Caco-2 (cell line): ENCODE measurements around the gene SIK3. TPM values are rescaled to one million over a fixed set of nuclear protein-coding genes. Genes with fewer than 3 reads are reported as not detected.

Source experiments
- BruUV-seq: library from RNA; stranded (reverse); fragments of 400-500 nt; replicated peaks from 2 replicates; lab custom pipeline; 2021; lab: Mats Ljungman, UMichigan
- CTCF ChIA-PET: fragments of 300-600 bp; sonication (Branson Sonifier 250); formaldehyde crosslinking; loops from one replicate; lab custom pipeline; 2022; ENCODE audit warnings: antibody characterized with exemption; lab: Charles Lee
- POLR2A ChIA-PET: fragments of 300-600 bp; sonication (Branson Sonifier 250); formaldehyde crosslinking; loops from one replicate; lab custom pipeline; 2022; ENCODE audit warnings: antibody characterized with exemption; lab: Charles Lee
- DNase-seq, 2 experiments: peaks; one replicate each; pipeline versions ENCODE4 v3.0.0 to v3.0.0-alpha.2; 2020 to 2022
- H3K27me3 ChIP-seq: replicated peaks from 2 replicates; pipeline ENCODE4 v1.6.0; 2011; ENCODE audit warnings: low read length; ENCODE audit not compliant: control insufficient read depth, insufficient read depth
- H3K36me3 ChIP-seq: 2 replicates; pipeline ENCODE4 v1.5.1; 2011; ENCODE audit warnings: low read length; ENCODE audit not compliant: control insufficient read depth, insufficient read depth
- H3K4me1 ChIP-seq: fragments of 250-450 bp; sonication (Bioruptor Pico); 2 replicates; pipeline ENCODE4 v1.5.1; 2020; ENCODE audit warnings: mild to moderate bottlenecking
- H3K4me3 ChIP-seq: 2 replicates; pipeline ENCODE4 v1.5.1; 2011; ENCODE audit warnings: low read depth, mild to moderate bottlenecking, control low read depth, low read length
- H3K9me3 ChIP-seq: fragments of 250-450 bp; sonication (Bioruptor Pico); 2 replicates; pipeline ENCODE4 v1.5.1; 2020; ENCODE audit warnings: mild to moderate bottlenecking, moderate library complexity
- H3K27ac Mint-ChIP-seq: one replicate; pipeline ENCODE4 v1.8.0; 2022; ENCODE audit warnings: mixed read lengths; ENCODE audit not compliant: unreplicated experiment
- H3K27me3 Mint-ChIP-seq: one replicate; pipeline ENCODE4 v1.8.0; 2022; ENCODE audit warnings: mixed read lengths; ENCODE audit not compliant: insufficient read depth, unreplicated experiment
- H3K36me3 Mint-ChIP-seq: one replicate; pipeline ENCODE4 v1.8.0; 2022; ENCODE audit warnings: mild to moderate bottlenecking, mixed read lengths; ENCODE audit not compliant: insufficient read depth, unreplicated experiment
- H3K4me1 Mint-ChIP-seq: one replicate; pipeline ENCODE4 v1.8.0; 2022; ENCODE audit warnings: low read depth, mixed read lengths; ENCODE audit not compliant: unreplicated experiment
- H3K4me3 Mint-ChIP-seq: one replicate; pipeline ENCODE4 v1.8.0; 2022; ENCODE audit warnings: mild to moderate bottlenecking, moderate library complexity, mixed read lengths; ENCODE audit not compliant: unreplicated experiment
- H3K9me3 Mint-ChIP-seq: one replicate; pipeline ENCODE4 v1.8.0; 2022; ENCODE audit warnings: mixed read lengths; ENCODE audit not compliant: unreplicated experiment
- CTCF ChIP-seq, 2 experiments: fragments of 200-600 bp in 1 of 2; IDR thresholded peaks; 1 replicate in 1 of 2; 2 replicates in 1 of 2; pipeline versions ENCODE4 v1.5.1 to v1.8.0; 2011 to 2022; ENCODE audit warnings: antibody characterized with exemption in 1 of 2, control low read depth in 1 of 2, inconsistent platforms in 1 of 2, low read depth in 1 of 2, low read length in 1 of 2, mild to moderate bottlenecking in 1 of 2, moderate library complexity in 1 of 2; ENCODE audit not compliant: insufficient read depth in 1 of 2, severe bottlenecking in 1 of 2, unreplicated experiment in 1 of 2
- intact Hi-C: fragments of 100-400 bp; cut with micrococcal nuclease; formaldehyde crosslinking; loops from one replicate; pipeline ENCODE4 v1.10.0; 2022; ENCODE audit not compliant: unreplicated experiment
- total RNA-seq: library from RNA; stranded (reverse); gene quantifications from 2 replicates; pipeline ENCODE4 v1.2.3, GENCODE V29; 2022

SIK3 gene
- total RNA-seq, 1 experiment from 2014 or later: 65.7 TPM

GRCh38 chr11:116821050-116821918, 276.9 kb downstream of the SIK3 start:
- Mint-ChIP-seq H3K9me3 (no peaks in the 10 kb centered on the region), H3K4me3 (no peak overlapping the region), H3K27me3 (no peaks in the 10 kb centered on the region), H3K27ac (no peak overlapping the region), H3K36me3 (no peaks in the 10 kb centered on the region), H3K4me1 (peaks cover 25% of the 10 kb centered on the region)
- no TSS peak for BruUV-seq
- no peak for TF ChIP-seq CTCF (IDR thresholded peaks at IDR 0.05; ENCODE audit: insufficient read depth in 1 of 2, low read depth in 1 of 2, low read length in 1 of 2, severe bottlenecking in 1 of 2, unreplicated experiment in 1 of 2)
- H3K36me3 ChIP-seq: no peaks in the 10 kb centered on the region
- ChIA-PET POLR2A (interaction anchor here (0.8 to 1.3 kb wide), 2 partner anchors 8 to 357 kb away, joined by 3 read pairs; partner anchors contain the start of genes APOC3 and SIDT2), CTCF (interaction anchor here (0.5 to 0.8 kb wide), 2 partner anchors 11 to 15 kb away, joined by 4 read pairs; no protein-coding TSS in a partner anchor)
- H3K9me3 ChIP-seq: no peaks in the 10 kb centered on the region
- no peak for DNase-seq
- H3K27me3 ChIP-seq: no peaks in the 10 kb centered on the region
- H3K4me3 ChIP-seq: no peak overlapping the region
- intact Hi-C loops: no loop called here
- peaks cover 36% of the 10 kb centered on the region for H3K4me1 ChIP-seq

- ChIA-PET POLR2A (no interaction called here), CTCF (interaction anchor here (0.8 kb wide), 1 partner anchor 86 kb away, joined by 3 read pairs; no protein-coding TSS in a partner anchor)
- Mint-ChIP-seq H3K36me3 (peaks cover 6% of the 10 kb centered on the region), H3K27me3 (no peaks in the 10 kb centered on the region), H3K4me3 (no peak overlapping the region), H3K9me3 (no peaks in the 10 kb centered on the region), H3K27ac (no peak overlapping the region), H3K4me1 (peaks cover 32% of the 10 kb centered on the region)
- Histone ChIP-seq H3K27me3 (no peaks in the 10 kb centered on the region), H3K9me3 (no peaks in the 10 kb centered on the region), H3K4me3 (no peak overlapping the region), H3K36me3 (no peaks in the 10 kb centered on the region), H3K4me1 (peaks cover 36% of the 10 kb centered on the region)
- no TSS peak for BruUV-seq
- no peak for DNase-seq
- TF ChIP-seq CTCF (IDR thresholded peaks at IDR 0.05; ENCODE audit: insufficient read depth in 1 of 2, low read depth in 1 of 2, low read length in 1 of 2, severe bottlenecking in 1 of 2, unreplicated experiment in 1 of 2): no peak
- intact Hi-C loops: no loop called here
Observed at GRCh38 chr11:116819049-116819448, 279.2 kb downstream of the SIK3 start.

DNA sequence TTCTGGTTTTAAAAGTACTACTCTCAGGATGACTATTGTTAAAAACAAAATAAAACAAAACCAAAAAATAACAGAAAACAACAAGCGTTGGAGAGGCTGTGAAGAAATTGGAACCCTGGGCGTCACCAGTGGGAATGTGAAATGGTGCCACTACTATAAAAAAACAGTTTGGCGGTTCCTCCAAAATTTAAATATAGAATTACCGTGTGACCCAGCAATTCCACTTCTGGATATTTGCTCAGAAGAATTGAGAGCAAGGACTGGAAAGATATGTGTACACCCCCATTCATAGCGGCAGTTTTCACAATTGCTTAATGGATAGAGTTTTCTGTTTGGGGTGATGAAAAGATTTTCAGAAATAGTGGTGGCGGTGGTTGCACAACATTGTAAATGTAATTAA, 283.7 kb downstream of the SIK3 start:
- POLR2A ChIA-PET: no interaction called here
- Mint-ChIP-seq H3K27me3 (no peaks in the 10 kb centered on the region), H3K4me1 (peaks cover 47% of the 10 kb centered on the region), H3K27ac (peak overlapping the region; percentile 71), H3K9me3 (peaks cover 12% of the 10 kb centered on the region), H3K36me3 (peaks cover 6% of the 10 kb centered on the region), H3K4me3 (no peak overlapping the region)
- no peak for TF ChIP-seq CTCF (IDR thresholded peaks at IDR 0.05; ENCODE audit: insufficient read depth in 1 of 2, low read depth in 1 of 2, low read length in 1 of 2, severe bottlenecking in 1 of 2, unreplicated experiment in 1 of 2)
- Histone ChIP-seq H3K36me3 (no peaks in the 10 kb centered on the region), H3K4me1 (peaks cover 54% of the 10 kb centered on the region), H3K9me3 (no peaks in the 10 kb centered on the region; the same call in 1 of the 2 replicates), H3K4me3 (no peak overlapping the region), H3K27me3 (no peaks in the 10 kb centered on the region)
- BruUV-seq: no TSS peak
- CTCF ChIA-PET: interaction anchor here (1.5 kb wide), 1 partner anchor 12 kb away, joined by 7 read pairs; no protein-coding TSS in a partner anchor
- DNase-seq: no peak
- intact Hi-C loops: no loop called here
